WTC11 (cell line): ENCODE results near the gene UQCR11. TPM values are rescaled to one million over a fixed set of nuclear protein-coding genes. Genes with fewer than 3 reads are reported as not detected.

ENCODE experiments used
- ATAC-seq: fragments of 200-7000 bp; cut with Tn5 transposase; 2 replicates; pipeline ENCODE4 v1.10.0; 2021; ENCODE audit warnings: mild to moderate bottlenecking, moderate library complexity
- Bru-seq: library from RNA; stranded (reverse); fragments of 400-500 nt; gene quantifications from one replicate; lab custom pipeline; 2021; lab: Mats Ljungman, UMichigan
- CTCF ChIA-PET: fragments of 300-600 bp; sonication (Branson Sonifier 250); formaldehyde crosslinking; loops from one replicate; lab custom pipeline; 2021; ENCODE audit warnings: antibody characterized with exemption; lab: Charles Lee
- POLR2A ChIA-PET: fragments of 350-600 bp; sonication (Branson Sonifier 250); formaldehyde crosslinking; loops from one replicate; lab custom pipeline; 2021; ENCODE audit warnings: antibody characterized with exemption; lab: Charles Lee
- DNase-seq: peaks from one replicate; pipeline ENCODE4 v3.0.0; 2021; ENCODE audit warnings: low spot score
- H3K27ac Mint-ChIP-seq: 2 replicates; pipeline ENCODE4 v1.8.0; 2021; ENCODE audit warnings: mixed read lengths
- H3K27me3 Mint-ChIP-seq: 2 replicates; pipeline ENCODE4 v1.8.0; 2021; ENCODE audit warnings: low read depth, mild to moderate bottlenecking, moderate library complexity, mixed read lengths
- H3K36me3 Mint-ChIP-seq: 2 replicates; pipeline ENCODE4 v1.8.0; 2021; ENCODE audit warnings: mixed read lengths
- H3K4me1 Mint-ChIP-seq: 2 replicates; pipeline ENCODE4 v1.8.0; 2022; ENCODE audit warnings: mixed read lengths
- H3K4me3 Mint-ChIP-seq: 2 replicates; pipeline ENCODE4 v1.8.0; 2021; ENCODE audit warnings: mild to moderate bottlenecking, moderate library complexity, mixed read lengths
- H3K9me3 Mint-ChIP-seq: 2 replicates; pipeline ENCODE4 v1.8.0; 2021; ENCODE audit warnings: mixed read lengths
- AFF4 ChIP-seq: sonication (generic); formaldehyde crosslinking; IDR thresholded peaks from 2 replicates; pipeline ENCODE4 v1.8.1; 2023; ENCODE audit warnings: mild to moderate bottlenecking, missing genetic modification reagents, borderline replicate concordance
- CREB1 ChIP-seq: sonication (generic); formaldehyde crosslinking; IDR thresholded peaks from 2 replicates; pipeline ENCODE4 v1.8.0; 2023; ENCODE audit warnings: mild to moderate bottlenecking, missing genetic modification reagents
- CREM ChIP-seq: sonication (generic); formaldehyde crosslinking; IDR thresholded peaks from 2 replicates; pipeline ENCODE4 v1.8.1; 2022; ENCODE audit warnings: mild to moderate bottlenecking, missing genetic modification reagents, moderate library complexity
- GABPB1 ChIP-seq: sonication (generic); formaldehyde crosslinking; IDR thresholded peaks from 2 replicates; pipeline ENCODE4 v1.8.1; 2023; ENCODE audit warnings: mild to moderate bottlenecking, missing genetic modification reagents
- GTF2I ChIP-seq: fragments of 250-450 bp; sonication (Bioruptor Pico); conservative IDR thresholded peaks from 2 replicates; pipeline ENCODE4 v1.4.0; 2021; ENCODE audit warnings: mild to moderate bottlenecking
- JAZF1 ChIP-seq: fragments of 250-450 bp; sonication (Bioruptor Pico); IDR thresholded peaks from 2 replicates; pipeline ENCODE4 v1.9.0; 2021; ENCODE audit warnings: moderate library complexity, mild to moderate bottlenecking, inconsistent platforms
- MXD4 ChIP-seq: fragments of 250-450 bp; sonication (Bioruptor Pico); IDR thresholded peaks from 2 replicates; pipeline ENCODE4 v1.8.0; 2021; ENCODE audit warnings: mild to moderate bottlenecking, moderate library complexity, borderline replicate concordance
- NFYB ChIP-seq: sonication (generic); formaldehyde crosslinking; conservative IDR thresholded peaks from 2 replicates; pipeline ENCODE4 v1.8.0; 2022; ENCODE audit warnings: low read depth, missing genetic modification reagents
- NR3C1 ChIP-seq: sonication (generic); formaldehyde crosslinking; conservative IDR thresholded peaks from 2 replicates; pipeline ENCODE4 v1.8.1; 2023; ENCODE audit warnings: low read depth, mild to moderate bottlenecking, missing genetic modification reagents
- PRRX2 ChIP-seq: fragments of 250-450 bp; sonication (Bioruptor Pico); IDR thresholded peaks from 2 replicates; pipeline ENCODE4 v1.8.0; 2021; ENCODE audit warnings: mild to moderate bottlenecking
- SMAD3 ChIP-seq: sonication (generic); formaldehyde crosslinking; IDR thresholded peaks from 2 replicates; pipeline ENCODE4 v1.8.0; 2022; ENCODE audit warnings: missing genetic modification reagents, mild to moderate bottlenecking, borderline replicate concordance
- STAT6 ChIP-seq: sonication (generic); formaldehyde crosslinking; conservative IDR thresholded peaks from 2 replicates; pipeline ENCODE4 v1.8.1; 2023; ENCODE audit warnings: mild to moderate bottlenecking, low read depth, missing genetic modification reagents, moderate library complexity
- TEAD1 ChIP-seq: sonication (generic); formaldehyde crosslinking; IDR thresholded peaks from 2 replicates; pipeline ENCODE4 v1.8.0; 2022; ENCODE audit warnings: mild to moderate bottlenecking, missing genetic modification reagents
- ZNF121 ChIP-seq: sonication (generic); formaldehyde crosslinking; IDR thresholded peaks from 2 replicates; pipeline ENCODE4 v1.8.0; 2023; ENCODE audit warnings: missing genetic modification reagents
- ZNF416 ChIP-seq: fragments of 250-450 bp; sonication (Bioruptor Pico); IDR thresholded peaks from 2 replicates; pipeline ENCODE4 v1.9.0; 2021; ENCODE audit warnings: mild to moderate bottlenecking, inconsistent platforms
- ZNF512 ChIP-seq: sonication (generic); formaldehyde crosslinking; IDR thresholded peaks from 2 replicates; pipeline ENCODE4 v1.8.1; 2022; ENCODE audit warnings: missing genetic modification reagents, borderline replicate concordance
- long read RNA-seq, 3 experiments: library from RNA in 1 of 3; library from capped mRNA in 1 of 3; library from polyadenylated mRNA in 1 of 3; unstranded in 2 of 3; stranded (forward) in 1 of 3; transcript quantifications; one replicate each; pipeline ENCODE4 v2.0.0, GENCODE V29; 2021
- total RNA-seq: library from RNA; stranded (reverse); gene quantifications from 3 replicates; pipeline ENCODE4 v1.2.3, GENCODE V29; 2021
- TF ChIP-seq, protein P1 (sequence below): fragments of 250-450 bp; sonication (Bioruptor Pico); conservative IDR thresholded peaks from 2 replicates; pipeline ENCODE4 v1.9.0; 2021; ENCODE audit warnings: mild to moderate bottlenecking
- TF ChIP-seq, protein P2 (sequence below): sonication (generic); formaldehyde crosslinking; IDR thresholded peaks from 2 replicates; pipeline ENCODE4 v1.8.1; 2023; ENCODE audit warnings: mild to moderate bottlenecking, missing genetic modification reagents, moderate library complexity
- TF ChIP-seq, protein P3 (sequence below): sonication (generic); formaldehyde crosslinking; conservative IDR thresholded peaks from 2 replicates; pipeline ENCODE4 v1.8.1; 2022; ENCODE audit warnings: mild to moderate bottlenecking, missing genetic modification reagents
- TF ChIP-seq, protein P4 (sequence below): sonication (generic); formaldehyde crosslinking; IDR thresholded peaks from 2 replicates; pipeline ENCODE4 v1.8.0; 2023; ENCODE audit warnings: missing genetic modification reagents
- TF ChIP-seq, protein P5 (sequence below): sonication (generic); formaldehyde crosslinking; IDR thresholded peaks from 2 replicates; pipeline ENCODE4 v1.8.1; 2023; ENCODE audit warnings: mild to moderate bottlenecking, missing genetic modification reagents, moderate library complexity

UQCR11 gene
- total RNA-seq (195 to 198 TPM (median 196 TPM) in 3 replicates), Bru-seq, nascent RNA (percentile 92 among the genes with signal in this experiment)
- long read RNA-seq, experiment 1, transcript UQCR11-203 (3 exons, 1,324 nt): major isoform, 263 of 270 reads
- long read RNA-seq, experiment 1, partial matches to known transcripts: 3 of 270 reads
- long read RNA-seq, experiment 1, other reads (novel, unspliced or antisense): 0 of 270 reads
- long read RNA-seq, experiment 2, transcript UQCR11-203 (3 exons, 1,324 nt): major isoform, 307 of 309 reads
- long read RNA-seq, experiment 2, partial matches to known transcripts: 1 of 309 reads
- long read RNA-seq, experiment 2, other reads (novel, unspliced or antisense): 1 of 309 reads
- long read RNA-seq, experiment 3, transcript UQCR11-203 (3 exons, 1,324 nt): major isoform, 192 of 194 reads
- long read RNA-seq, experiment 3, partial matches to known transcripts: 0 of 194 reads
- long read RNA-seq, experiment 3, other reads (novel, unspliced or antisense): 0 of 194 reads

GRCh38 chr19:1605236-1606137 is at the start of gene UQCR11:
TSS of gene UQCR11 (minus strand) at chr19:1605462. CDS start at chr19:1605409, 53 bp downstream.
- Mint-ChIP-seq H3K4me3 (peak within 1 kb of the TSS; percentile 83), H3K9me3 (no peaks in the 10 kb centered on the region), H3K36me3 (peaks cover 4% of the 10 kb centered on the region; the same call in 1 of the 2 replicates), H3K27ac (peak within 1 kb of the TSS; percentile 99), H3K27me3 (no peaks in the 10 kb centered on the region), H3K4me1 (peaks cover 9% of the 10 kb centered on the region; the same call in 1 of the 2 replicates)
- DNase-seq (peak; percentile 93), ATAC-seq (peak; percentile 80)
- POLR2A ChIA-PET: interaction anchor here (1.0 to 2.2 kb wide), 2 partner anchors 12 to 15 kb away, joined by 4 to 7 read pairs; partner anchors contain the start of gene MBD3
- CTCF ChIA-PET: interaction anchor here (0.5 to 1.7 kb wide), 14 partner anchors 9 to 232 kb away, joined by 3 to 9 read pairs (median 3); partner anchors contain the start of gene ATP8B3
- TF ChIP-seq ZNF512 (CRISPR knock-in tag) (no peak), SMAD3 (CRISPR knock-in tag) (no peak), ZNF416 (CRISPR knock-in tag) (no peak), CREB1 (CRISPR knock-in tag) (no peak), GABPB1 (CRISPR knock-in tag) (0 out of 2 replicates have a peak, but pooled peaks have one; percentile 14), STAT6 (CRISPR knock-in tag) (no peak), ZNF121 (CRISPR knock-in tag) (no peak), AFF4 (no peak), JAZF1 (CRISPR knock-in tag) (no peak), TEAD1 (CRISPR knock-in tag) (no peak), NFYB (CRISPR knock-in tag) (no peak), NR3C1 (CRISPR knock-in tag) (no peak), CREM (CRISPR knock-in tag) (no peak), GTF2I (CRISPR knock-in tag) (no peak), PRRX2 (no peak), MXD4 (CRISPR knock-in tag) (no peak)
- TF ChIP-seq, protein P1, sequence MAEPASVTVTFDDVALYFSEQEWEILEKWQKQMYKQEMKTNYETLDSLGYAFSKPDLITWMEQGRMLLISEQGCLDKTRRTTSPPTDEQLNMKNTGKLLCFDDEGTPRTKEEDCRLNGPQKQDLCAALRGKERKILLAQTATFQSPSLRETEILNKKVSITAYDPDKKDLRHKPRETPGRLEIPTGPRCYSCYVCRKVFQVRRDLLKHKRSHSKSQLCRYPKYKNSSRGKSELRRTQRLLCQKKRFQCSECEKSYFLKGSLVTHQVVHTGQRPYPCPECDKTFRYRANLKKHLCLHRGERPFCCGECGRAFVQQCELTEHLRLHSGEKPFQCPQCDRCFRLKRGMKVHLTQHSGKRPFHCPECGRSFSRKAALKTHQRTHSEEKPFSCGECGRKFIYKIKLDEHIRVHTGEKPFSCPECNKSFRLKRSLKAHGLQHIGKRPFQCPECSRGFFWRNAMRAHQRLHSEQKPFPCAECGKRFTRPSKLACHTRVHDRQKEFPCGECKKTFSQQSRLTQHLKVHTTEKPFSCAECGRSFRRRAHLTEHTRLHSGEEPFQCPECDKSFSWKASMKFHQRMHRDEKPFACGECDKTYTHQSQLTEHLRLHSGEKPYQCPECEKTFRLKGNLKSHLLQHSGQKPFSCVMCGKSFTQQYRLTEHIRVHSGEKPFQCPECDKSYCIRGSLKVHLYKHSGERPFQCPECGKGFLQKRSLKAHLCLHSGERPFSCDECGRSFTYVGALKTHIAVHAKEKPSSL (CRISPR knock-in tag): no peak
- TF ChIP-seq, protein P2, sequence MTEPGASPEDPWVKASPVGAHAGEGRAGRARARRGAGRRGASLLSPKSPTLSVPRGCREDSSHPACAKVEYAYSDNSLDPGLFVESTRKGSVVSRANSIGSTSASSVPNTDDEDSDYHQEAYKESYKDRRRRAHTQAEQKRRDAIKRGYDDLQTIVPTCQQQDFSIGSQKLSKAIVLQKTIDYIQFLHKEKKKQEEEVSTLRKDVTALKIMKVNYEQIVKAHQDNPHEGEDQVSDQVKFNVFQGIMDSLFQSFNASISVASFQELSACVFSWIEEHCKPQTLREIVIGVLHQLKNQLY (CRISPR knock-in tag): no peak
- TF ChIP-seq, protein P3, sequence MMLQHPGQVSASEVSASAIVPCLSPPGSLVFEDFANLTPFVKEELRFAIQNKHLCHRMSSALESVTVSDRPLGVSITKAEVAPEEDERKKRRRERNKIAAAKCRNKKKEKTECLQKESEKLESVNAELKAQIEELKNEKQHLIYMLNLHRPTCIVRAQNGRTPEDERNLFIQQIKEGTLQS: no peak
- TF ChIP-seq, protein P4, sequence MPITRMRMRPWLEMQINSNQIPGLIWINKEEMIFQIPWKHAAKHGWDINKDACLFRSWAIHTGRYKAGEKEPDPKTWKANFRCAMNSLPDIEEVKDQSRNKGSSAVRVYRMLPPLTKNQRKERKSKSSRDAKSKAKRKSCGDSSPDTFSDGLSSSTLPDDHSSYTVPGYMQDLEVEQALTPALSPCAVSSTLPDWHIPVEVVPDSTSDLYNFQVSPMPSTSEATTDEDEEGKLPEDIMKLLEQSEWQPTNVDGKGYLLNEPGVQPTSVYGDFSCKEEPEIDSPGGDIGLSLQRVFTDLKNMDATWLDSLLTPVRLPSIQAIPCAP (CRISPR knock-in tag): no peak
- TF ChIP-seq, protein P5, sequence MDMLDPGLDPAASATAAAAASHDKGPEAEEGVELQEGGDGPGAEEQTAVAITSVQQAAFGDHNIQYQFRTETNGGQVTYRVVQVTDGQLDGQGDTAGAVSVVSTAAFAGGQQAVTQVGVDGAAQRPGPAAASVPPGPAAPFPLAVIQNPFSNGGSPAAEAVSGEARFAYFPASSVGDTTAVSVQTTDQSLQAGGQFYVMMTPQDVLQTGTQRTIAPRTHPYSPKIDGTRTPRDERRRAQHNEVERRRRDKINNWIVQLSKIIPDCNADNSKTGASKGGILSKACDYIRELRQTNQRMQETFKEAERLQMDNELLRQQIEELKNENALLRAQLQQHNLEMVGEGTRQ (CRISPR knock-in tag): peak; percentile 94
